ENCODE measurements around the gene AVP. TPM values are rescaled to one million over a fixed set of nuclear protein-coding genes. Genes with fewer than 3 reads are reported as not detected.

The AVP gene
- total and polyA plus RNA-seq, 7 donors = not detected

GRCh38 chr20:3042625-3043024 lies 41.9 kb downstream of the AVP start:
- peaks cover 7% of the 10 kb centered on the region for H3K4me1 ChIP-seq
- intact Hi-C loops (cut with DNase I) = loop anchor here in 1 of 2 donors (10.0 kb wide), 1 partner anchor 162 kb away; the partner anchor contains the start of genes DDRGK1 and ITPA
- TF ChIP-seq CTCF (IDR thresholded peaks at IDR 0.05) = no peak
- DNase-seq (peak; percentile 24 to 78), ATAC-seq (no peak)
- peak overlapping the region; percentile 23 for H3K27ac ChIP-seq
- H3K9me3 ChIP-seq = no peaks in the 10 kb centered on the region
- peaks cover 0 to 35% of the 10 kb centered on the region in 2 donors for H3K36me3 ChIP-seq (ENCODE audit: insufficient read depth in 1 of 2, low read depth in 1 of 2)
- H3K4me3 ChIP-seq = no peak overlapping the region
- H3K27me3 ChIP-seq (ENCODE audit: insufficient read depth in 3 of 3, low read length in 2 of 3) = no peaks in the 10 kb centered on the region
- 73 to 82% (median 75%) methylated on average over 5 of the region's 5 CpGs for WGBS, 3 donors

- Histone ChIP-seq H3K4me3 (no peak overlapping the region), H3K27me3 (ENCODE audit: insufficient read depth in 3 of 3, low read length in 2 of 3) (no peaks in the 10 kb centered on the region), H3K4me1 (peaks cover 4% of the 10 kb centered on the region), H3K36me3 (ENCODE audit: insufficient read depth in 1 of 2, low read depth in 1 of 2) (peaks cover 0 to 37% of the 10 kb centered on the region in 2 donors), H3K27ac (no peak overlapping the region), H3K9me3 (no peaks in the 10 kb centered on the region)
- no peak for DNase-seq
- no peak for TF ChIP-seq CTCF (IDR thresholded peaks at IDR 0.05)
- ATAC-seq = no peak
- intact Hi-C loops (cut with DNase I) = loop anchor here in 1 of 2 donors (10.0 kb wide), 1 partner anchor 163 kb away; the partner anchor contains the start of genes DDRGK1 and ITPA
- WGBS, 3 donors = 46 to 54% (median 48%) methylated on average over 10 of the region's 10 CpGs
Observed at GRCh38 chr20:3041854-3042409, 42.6 kb downstream of the AVP start.

- DNase-seq (no peak), ATAC-seq (no peak)
- WGBS, 3 donors = 88 to 93% (median 92%) methylated on average over 8 of the region's 8 CpGs
- Histone ChIP-seq H3K36me3 (ENCODE audit: insufficient read depth in 1 of 2, low read depth in 1 of 2) (peaks cover 0 to 56% of the 10 kb centered on the region in 2 donors), H3K9me3 (no peaks in the 10 kb centered on the region), H3K4me1 (no peaks in the 10 kb centered on the region), H3K27ac (no peak overlapping the region), H3K4me3 (no peak overlapping the region), H3K27me3 (ENCODE audit: insufficient read depth in 3 of 3, low read length in 2 of 3) (no peaks in the 10 kb centered on the region)
- TF ChIP-seq CTCF (IDR thresholded peaks at IDR 0.05) = no peak
- intact Hi-C loops (cut with DNase I) = loop anchor here in 1 of 2 donors (10.0 kb wide), 1 partner anchor 165 kb away; the partner anchor contains the start of genes DDRGK1 and ITPA
Observed at GRCh38 chr20:3040086-3040485, 44.4 kb downstream of the AVP start.

- no peak for TF ChIP-seq CTCF (IDR thresholded peaks at IDR 0.05)
- ATAC-seq (no peak), DNase-seq (no peak)
- Histone ChIP-seq H3K4me1 (no peaks in the 10 kb centered on the region), H3K27ac (no peak overlapping the region), H3K27me3 (ENCODE audit: insufficient read depth in 3 of 3, low read length in 2 of 3) (no peaks in the 10 kb centered on the region), H3K36me3 (ENCODE audit: insufficient read depth in 1 of 2, low read depth in 1 of 2) (peaks cover 0 to 62% of the 10 kb centered on the region in 2 donors), H3K9me3 (no peaks in the 10 kb centered on the region), H3K4me3 (no peak overlapping the region)
- WGBS, 3 donors = 77 to 90% (median 80%) methylated on average over 4 of the region's 4 CpGs
- intact Hi-C loops (cut with DNase I) = no loop called here
Observed at GRCh38 chr20:3039426-3039825, 45.1 kb downstream of the AVP start.

GRCh38 chr20:3038454-3038853 lies 46.1 kb downstream of the AVP start:
- 73 to 79% (median 77%) methylated on average over 5 of the region's 5 CpGs for WGBS, 3 donors
- H3K36me3 ChIP-seq (ENCODE audit: insufficient read depth in 1 of 2, low read depth in 1 of 2) = peaks cover 0 to 64% of the 10 kb centered on the region in 2 donors
- TF ChIP-seq CTCF (IDR thresholded peaks at IDR 0.05) = no peak
- no peaks in the 10 kb centered on the region for H3K27me3 ChIP-seq (ENCODE audit: insufficient read depth in 3 of 3, low read length in 2 of 3)
- H3K4me3 ChIP-seq = no peak overlapping the region
- H3K4me1 ChIP-seq = no peaks in the 10 kb centered on the region
- no peak for DNase-seq
- no peak overlapping the region for H3K27ac ChIP-seq
- no peak for ATAC-seq
- H3K9me3 ChIP-seq = no peaks in the 10 kb centered on the region
- intact Hi-C loops (cut with DNase I) = no loop called here
